HG03378 (cell line): Measurements from ENCODE around the gene FANCC.
"Not testable (repeated sequence)": the region's sequence is repeated elsewhere in the genome, so short reads cannot be mapped to it uniquely, and the experiment has no call there.

Experiments
- ATAC-seq: cut with Tn5 transposase; IDR thresholded peaks from one replicate; pipeline ENCODE4 v1.9.1; 2021; ENCODE audit warnings: mild to moderate bottlenecking, moderate library complexity; ENCODE audit not compliant: unreplicated experiment

Gene FANCC

GRCh38 chr9:95284162-95285080 lies 33.1 kb downstream of the FANCC start:
- no peak for ATAC-seq

- no peak for ATAC-seq
Observed at GRCh38 chr9:95283673-95284072, 33.8 kb downstream of the FANCC start.

- no peak for ATAC-seq
Observed at GRCh38 chr9:95282332-95282731, 35.2 kb downstream of the FANCC start.

GRCh38 chr9:95280745-95281144 lies 36.8 kb downstream of the FANCC start:
- no peak for ATAC-seq

- ATAC-seq, result no peak
Observed at GRCh38 chr9:95277509-95277908, 40.0 kb downstream of the FANCC start.

- no peak for ATAC-seq
Observed at GRCh38 chr9:95276395-95276954, 41.0 kb downstream of the FANCC start.

- ATAC-seq, result not testable (repeated sequence)
Observed at GRCh38 chr9:95274160-95274559, 43.3 kb downstream of the FANCC start.

- ATAC-seq, result no peak
Observed at GRCh38 chr9:95273369-95274022, 44.0 kb downstream of the FANCC start.

GRCh38 chr9:95272830-95273229 lies 44.7 kb downstream of the FANCC start:
- ATAC-seq, result no peak

- ATAC-seq, result no peak
Observed at GRCh38 chr9:95270790-95271189, 46.7 kb downstream of the FANCC start.

- ATAC-seq, result not testable (repeated sequence)
Observed at GRCh38 chr9:95269803-95270773, 47.4 kb downstream of the FANCC start.

- no peak for ATAC-seq
Observed at GRCh38 chr9:95268681-95269080, 48.8 kb downstream of the FANCC start.

- peak; percentile 61 for ATAC-seq
Observed at GRCh38 chr9:95266649-95267048, 50.9 kb downstream of the FANCC start.

GRCh38 chr9:95265960-95266359 lies 51.5 kb downstream of the FANCC start:
- ATAC-seq, result no peak

GRCh38 chr9:95264954-95265615 lies 52.4 kb downstream of the FANCC start:
- ATAC-seq, result no peak

- no peak for ATAC-seq
Observed at GRCh38 chr9:95261890-95262289, 55.6 kb downstream of the FANCC start.

GRCh38 chr9:95250462-95251221 lies 66.9 kb downstream of the FANCC start:
- no peak for ATAC-seq

GRCh38 chr9:95249986-95250385 lies 67.5 kb downstream of the FANCC start:
- no peak for ATAC-seq

- ATAC-seq, result no peak
Observed at GRCh38 chr9:95246547-95246946, 71.0 kb downstream of the FANCC start.
